H1 (cell line): ENCODE data around the gene UVSSA. TPM values are rescaled to one million over a fixed set of nuclear protein-coding genes. Genes with fewer than 3 reads are reported as not detected.
"Not testable (repeated sequence)": the region's sequence is repeated elsewhere in the genome, so short reads cannot be mapped to it uniquely, and the experiment has no call there.

ENCODE experiments used
- CTCF ChIA-PET: fragments of 300-600 bp; sonication (Branson Sonifier 250); formaldehyde crosslinking; loops from one replicate; lab custom pipeline; 2021; ENCODE audit not compliant: partially characterized antibody; lab: Charles Lee
- POLR2A ChIA-PET: fragments of 300-600 bp; sonication (Branson Sonifier 250); formaldehyde crosslinking; loops from one replicate; lab custom pipeline; 2021; ENCODE audit warnings: inconsistent platforms; ENCODE audit not compliant: partially characterized antibody; lab: Charles Lee
- DNase-seq, 2 experiments: peaks; one replicate each; pipeline versions ENCODE4 v3.0.0 to v3.0.0-alpha.2; 2010 to 2022; ENCODE audit warnings: low spot score in 2 of 2, low read depth in 1 of 2, mixed read lengths in 1 of 2
- FAIRE-seq: peaks from 2 replicates; lab custom pipeline; 2011; peaks lifted over from hg19 to GRCh38; lab: Jason Lieb, UNC
- H2AFZ ChIP-seq: 2 replicates; pipeline ENCODE4 v1.8.1; 2012; ENCODE audit warnings: low read length, inconsistent platforms
- H2AK5ac ChIP-seq: 2 replicates; pipeline ENCODE4 v1.6.1; 2013; ENCODE audit warnings: low read depth, low read length
- H2BK120ac ChIP-seq: replicated peaks from 2 replicates; pipeline ENCODE3; 2013; ENCODE audit warnings: low read depth, low read length, inconsistent platforms
- H2BK12ac ChIP-seq: 2 replicates; pipeline ENCODE4 v1.6.1; 2013; ENCODE audit warnings: low read depth, low read length
- H2BK15ac ChIP-seq: 2 replicates; pipeline ENCODE4 v1.6.1; 2013; ENCODE audit warnings: low read length
- H2BK20ac ChIP-seq: 2 replicates; pipeline ENCODE4 v1.6.1; 2013; ENCODE audit warnings: low read length
- H2BK5ac ChIP-seq: 2 replicates; pipeline ENCODE4 v1.6.1; 2013; ENCODE audit warnings: low read depth, low read length
- H3K14ac ChIP-seq: 2 replicates; pipeline ENCODE4 v1.6.1; 2013; ENCODE audit warnings: inconsistent platforms; ENCODE audit not compliant: insufficient read length
- H3K18ac ChIP-seq: 2 replicates; pipeline ENCODE4 v1.6.1; 2013; ENCODE audit warnings: low read length; ENCODE audit errors: extremely low read depth
- H3K23ac ChIP-seq: 2 replicates; pipeline ENCODE4 v1.6.1; 2013; ENCODE audit warnings: inconsistent platforms; ENCODE audit not compliant: insufficient read length
- H3K23me2 ChIP-seq: 2 replicates; pipeline ENCODE4 v1.6.1; 2013; ENCODE audit warnings: low read depth, low read length
- H3K27ac ChIP-seq: 2 replicates; pipeline ENCODE4 v1.6.1; 2011; ENCODE audit warnings: low read depth, low read length, inconsistent platforms
- H3K27me3 ChIP-seq, 4 experiments: replicated peaks in 1 of 4; 1 replicate in 1 of 4; 2 replicates in 3 of 4; pipeline versions ENCODE4 v1.6.1 to v1.8.1; 2011 to 2013; ENCODE audit warnings: low read length in 3 of 4, mild to moderate bottlenecking in 3 of 4, inconsistent platforms in 2 of 4, mixed read lengths in 2 of 4, moderate library complexity in 1 of 4; ENCODE audit not compliant: control insufficient read depth in 3 of 4, insufficient read depth in 3 of 4; ENCODE audit errors: extremely low read depth in 1 of 4
- H3K36me3 ChIP-seq, 4 experiments: 2 replicates each; pipeline versions ENCODE4 v1.6.1 to v1.8.1; 2011 to 2013; ENCODE audit warnings: mild to moderate bottlenecking in 4 of 4, low read length in 3 of 4, moderate library complexity in 2 of 4, control low read depth in 1 of 4, inconsistent platforms in 1 of 4; ENCODE audit not compliant: insufficient read depth in 4 of 4, control insufficient read depth in 2 of 4
- H3K4ac ChIP-seq: replicated peaks from 2 replicates; pipeline ENCODE3; 2013; ENCODE audit warnings: low read length, low read depth, mixed read lengths, inconsistent platforms; ENCODE audit not compliant: insufficient read length
- H3K4me1 ChIP-seq, 4 experiments: replicated peaks in 1 of 4; 1 replicate in 1 of 4; 2 replicates in 3 of 4; pipeline versions ENCODE4 v1.6.1 to v1.8.1; 2011 to 2013; ENCODE audit warnings: low read length in 3 of 4, inconsistent platforms in 2 of 4, mixed read lengths in 1 of 4; ENCODE audit not compliant: insufficient read depth in 4 of 4, control insufficient read depth in 3 of 4
- H3K4me2 ChIP-seq, 2 experiments: 2 replicates each; pipeline versions ENCODE4 v1.6.1 to v1.8.1; 2011 to 2013; ENCODE audit warnings: low read depth in 2 of 2, low read length in 2 of 2, control low read depth in 1 of 2, inconsistent platforms in 1 of 2, mild to moderate bottlenecking in 1 of 2; ENCODE audit not compliant: insufficient read depth in 1 of 2
- H3K4me3 ChIP-seq, 4 experiments: fragments of 200-600, 300-600 bp in 1 of 4; sonication (generic), shearing (Covaris generic), sonication (Bioruptor Twin) in 1 of 4; 2 replicates each; pipeline versions ENCODE4 v1.5.1 to v1.8.1; 2011 to 2016; ENCODE audit warnings: low read length in 4 of 4, low read depth in 3 of 4, control low read depth in 2 of 4, inconsistent platforms in 2 of 4, mild to moderate bottlenecking in 2 of 4, mixed read lengths in 1 of 4, moderate library complexity in 1 of 4; ENCODE audit not compliant: insufficient read depth in 2 of 4; ENCODE audit errors: extremely low read depth in 1 of 4
- H3K56ac ChIP-seq: replicated peaks from 2 replicates; pipeline ENCODE3; 2013; ENCODE audit warnings: low read depth, mild to moderate bottlenecking, mixed read lengths, low read length, inconsistent platforms; ENCODE audit not compliant: insufficient read length
- H3K79me1 ChIP-seq: 2 replicates; pipeline ENCODE4 v1.6.1; 2013; ENCODE audit warnings: low read depth, low read length, control low read depth
- H3K79me2 ChIP-seq, 2 experiments: 2 replicates each; pipeline versions ENCODE4 v1.6.1 to v1.8.1; 2012 to 2013; ENCODE audit warnings: low read length in 2 of 2, mild to moderate bottlenecking in 2 of 2, inconsistent platforms in 1 of 2; ENCODE audit not compliant: insufficient read depth in 2 of 2, control insufficient read depth in 1 of 2
- H3K9ac ChIP-seq, 4 experiments: replicated peaks in 1 of 4; 1 replicate in 1 of 4; 2 replicates in 3 of 4; pipeline versions ENCODE4 v1.6.1 to v1.8.1; 2011 to 2013; ENCODE audit warnings: low read depth in 3 of 4, low read length in 3 of 4, control low read depth in 2 of 4, mild to moderate bottlenecking in 2 of 4, moderate library complexity in 2 of 4, inconsistent platforms in 1 of 4; ENCODE audit errors: extremely low read depth in 1 of 4
- H3K9me3 ChIP-seq, 2 experiments: 2 replicates each; pipeline versions ENCODE4 v1.6.1 to v1.8.1; 2012 to 2013; ENCODE audit warnings: mild to moderate bottlenecking in 2 of 2, moderate library complexity in 2 of 2, control low read depth in 1 of 2, inconsistent platforms in 1 of 2, low read depth in 1 of 2, low read length in 1 of 2, mixed read lengths in 1 of 2; ENCODE audit not compliant: insufficient read depth in 2 of 2
- H4K20me1 ChIP-seq, 2 experiments: replicated peaks in 1 of 2; 2 replicates each; pipeline versions ENCODE3 to v1.8.1; 2011 to 2013; ENCODE audit warnings: inconsistent platforms in 2 of 2, low read length in 2 of 2, mild to moderate bottlenecking in 1 of 2; ENCODE audit not compliant: insufficient read depth in 2 of 2, control insufficient read depth in 1 of 2
- H4K5ac ChIP-seq: 2 replicates; pipeline ENCODE4 v1.6.1; 2013; ENCODE audit warnings: low read length, low read depth, mixed read lengths, inconsistent platforms; ENCODE audit not compliant: insufficient read length
- H4K8ac ChIP-seq: 2 replicates; pipeline ENCODE4 v1.8.0; 2013; ENCODE audit warnings: mild to moderate bottlenecking, moderate library complexity, low read length, inconsistent platforms; ENCODE audit not compliant: insufficient read depth; ENCODE audit errors: extremely low read depth
- H4K91ac ChIP-seq: replicated peaks from 2 replicates; pipeline ENCODE3; 2013; ENCODE audit warnings: low read length, mixed read lengths, inconsistent platforms; ENCODE audit not compliant: insufficient read length
- WGBS, 2 experiments: shearing (Covaris generic) in 1 of 2; methylation state at CpG; one replicate each; pipeline versions ENCODE4 v1.1.6 to v1.1.7; 2013 to 2015; ENCODE audit warnings: low lambda C conversion rate in 2 of 2, mixed read lengths in 2 of 2, inconsistent platforms in 1 of 2, low coverage in 1 of 2, missing lambda C conversion rate in 1 of 2; ENCODE audit not compliant: insufficient replicate concordance in 2 of 2, insufficient coverage in 1 of 2, insufficient read length in 1 of 2; ENCODE audit errors: extremely low coverage in 1 of 2, missing lambda C conversion rate in 1 of 2; 5-methylcytosine and 5-hydroxymethylcytosine counted together
- polyA plus RNA-seq, 7 experiments: library from polyadenylated mRNA; depleted of rRNA in 3 of 7; stranded (reverse) in 5 of 7; unstranded in 2 of 7; fragments of >200 nt in 5 of 7; fragments of 200-250 nt in 2 of 7; gene quantifications; 1 replicate in 5 of 7; 2 replicates in 1 of 7; 4 replicates in 1 of 7; pipeline versions ENCODE4 v1.2.1 to v1.2.3, GENCODE V29; 2011 to 2013; ENCODE audit warnings: missing spikeins in 2 of 7, mixed read lengths in 2 of 7
- total RNA-seq: library from RNA; stranded (reverse); fragmentation: NEBNext Ultra II Directional; extraction: Animal tissue kit (Norgen Biotek cat#: 25700); gene quantifications from 2 replicates; pipeline ENCODE4 v1.2.1, GENCODE V29; 2021

The UVSSA gene
- total and polyA plus RNA-seq, 2 of the 8 experiments (the other 6 are each of a cell fraction or from before 2014, with no cell fraction given), result 14.5 to 19.4 TPM

GRCh38 chr4:1335193-1335883 is 11.7 kb upstream of the UVSSA start:
- H3K27me3 ChIP-seq, H4K91ac ChIP-seq, CTCF ChIA-PET, H2BK120ac ChIP-seq, H3K4ac ChIP-seq, H3K14ac ChIP-seq, H2BK15ac ChIP-seq, H3K4me3 ChIP-seq, H3K23me2 ChIP-seq, POLR2A ChIA-PET, H4K5ac ChIP-seq, H2AFZ ChIP-seq, H3K79me1 ChIP-seq, H2BK5ac ChIP-seq, FAIRE-seq, H3K18ac ChIP-seq, H3K27ac ChIP-seq, H4K8ac ChIP-seq, DNase-seq, H3K9ac ChIP-seq, H3K79me2 ChIP-seq, H2AK5ac ChIP-seq, H2BK12ac ChIP-seq, H2BK20ac ChIP-seq, H3K23ac ChIP-seq, H3K4me1 ChIP-seq, H3K56ac ChIP-seq, H3K4me2 ChIP-seq, H3K9me3 ChIP-seq: not testable (repeated sequence)
- H4K20me1 ChIP-seq, result peaks cover 8 to 25% of the 10 kb centered on the region in 2 experiments
- H3K36me3 ChIP-seq, result peaks cover 10 to 57% (median 43%) of the 10 kb centered on the region in 4 experiments
- 81% methylated on average over 4 of the region's 4 CpGs; no CpG with 5 or more reads in 1 of the 2 experiments for WGBS, 2 experiments
